Measurements from ENCODE around the gene SLC6A3. TPM values are rescaled to one million over a fixed set of nuclear protein-coding genes. Genes with fewer than 3 reads are reported as not detected.

Gene SLC6A3
- total RNA-seq, 4 donors from 2014 or later, result 0.07 to 0.15 TPM; not detected in 2

DNA sequence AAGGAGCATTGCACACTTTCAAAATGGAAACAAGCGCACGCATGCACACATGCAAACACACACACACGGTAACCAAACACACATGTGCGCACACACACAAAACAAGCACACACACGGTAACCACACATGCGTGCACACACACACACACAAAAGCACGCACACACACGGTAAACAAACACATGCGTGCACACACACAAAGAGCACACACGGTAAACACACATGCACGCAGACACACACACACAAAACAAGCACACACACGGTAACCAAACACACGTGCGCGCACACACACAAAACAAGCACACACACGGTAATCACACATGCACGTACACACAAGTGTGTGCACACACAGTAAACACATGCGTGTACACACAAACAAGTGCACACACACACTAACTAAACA is 19.3 kb upstream of the SLC6A3 start:
- Histone ChIP-seq H3K27ac (no peak overlapping the region), H3K27me3 (no peaks in the 10 kb centered on the region), H3K9me3 (no peaks in the 10 kb centered on the region), H3K4me1 (no peaks in the 10 kb centered on the region), H3K4me3 (no peak overlapping the region), H3K36me3 (no peaks in the 10 kb centered on the region)
- TF ChIP-seq, protein P1, sequence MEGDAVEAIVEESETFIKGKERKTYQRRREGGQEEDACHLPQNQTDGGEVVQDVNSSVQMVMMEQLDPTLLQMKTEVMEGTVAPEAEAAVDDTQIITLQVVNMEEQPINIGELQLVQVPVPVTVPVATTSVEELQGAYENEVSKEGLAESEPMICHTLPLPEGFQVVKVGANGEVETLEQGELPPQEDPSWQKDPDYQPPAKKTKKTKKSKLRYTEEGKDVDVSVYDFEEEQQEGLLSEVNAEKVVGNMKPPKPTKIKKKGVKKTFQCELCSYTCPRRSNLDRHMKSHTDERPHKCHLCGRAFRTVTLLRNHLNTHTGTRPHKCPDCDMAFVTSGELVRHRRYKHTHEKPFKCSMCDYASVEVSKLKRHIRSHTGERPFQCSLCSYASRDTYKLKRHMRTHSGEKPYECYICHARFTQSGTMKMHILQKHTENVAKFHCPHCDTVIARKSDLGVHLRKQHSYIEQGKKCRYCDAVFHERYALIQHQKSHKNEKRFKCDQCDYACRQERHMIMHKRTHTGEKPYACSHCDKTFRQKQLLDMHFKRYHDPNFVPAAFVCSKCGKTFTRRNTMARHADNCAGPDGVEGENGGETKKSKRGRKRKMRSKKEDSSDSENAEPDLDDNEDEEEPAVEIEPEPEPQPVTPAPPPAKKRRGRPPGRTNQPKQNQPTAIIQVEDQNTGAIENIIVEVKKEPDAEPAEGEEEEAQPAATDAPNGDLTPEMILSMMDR (IDR thresholded peaks at IDR 0.05), result no peak
- TF ChIP-seq POLR2A (IDR thresholded peaks at IDR 0.05), result no peak
- DNase-seq, result no peak
- intact Hi-C loops (cut with DNase I; ENCODE audit: low total_unique reads), result no loop called here

- intact Hi-C loops (cut with DNase I; ENCODE audit: low total_unique reads), result no loop called here
- no peak for DNase-seq
- Histone ChIP-seq H3K36me3 (no peaks in the 10 kb centered on the region), H3K27me3 (no peaks in the 10 kb centered on the region), H3K9me3 (no peaks in the 10 kb centered on the region), H3K27ac (no peak overlapping the region), H3K4me3 (no peak overlapping the region), H3K4me1 (no peaks in the 10 kb centered on the region)
- TF ChIP-seq POLR2A (IDR thresholded peaks at IDR 0.05), result no peak
Observed at GRCh38 chr5:1464096-1464446, 18.8 kb upstream of the SLC6A3 start.

DNA sequence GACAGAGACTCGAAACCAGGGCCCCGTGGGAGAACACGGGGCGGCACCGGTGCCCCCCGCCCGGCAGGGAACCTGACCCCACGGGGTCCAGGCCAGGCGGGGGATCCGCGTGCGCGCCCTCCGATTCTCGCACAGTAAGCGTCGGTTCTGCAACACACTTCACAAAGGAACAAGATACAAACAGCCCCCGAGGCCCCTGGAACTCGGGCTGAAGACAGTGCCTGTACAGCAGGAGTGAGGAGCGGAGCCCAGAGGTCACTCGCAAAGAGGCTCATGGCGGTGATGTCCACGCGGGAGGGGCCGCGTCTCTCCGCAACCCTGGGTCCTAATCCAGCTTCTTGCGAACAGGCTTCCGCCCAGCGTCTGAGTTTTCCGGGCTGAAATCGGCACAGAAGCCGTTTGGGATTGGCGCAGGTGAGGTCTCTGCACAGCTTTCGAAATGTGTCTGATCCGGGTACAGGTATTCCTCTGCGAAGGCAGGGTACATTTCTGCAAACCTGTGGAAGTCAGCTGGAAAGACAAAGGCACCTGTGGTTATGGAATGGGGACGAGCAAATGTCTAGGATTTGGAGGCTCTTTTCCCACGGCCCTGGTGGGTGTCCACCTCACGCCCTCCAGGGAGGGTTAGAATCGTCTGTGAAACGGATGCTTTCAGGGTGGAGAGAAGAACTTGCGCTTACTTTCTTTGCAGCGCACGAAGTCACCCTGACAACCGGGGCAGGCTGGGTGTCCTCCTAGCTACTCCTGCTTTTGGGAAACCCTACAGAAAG is 18.3 kb upstream of the SLC6A3 start:
- intact Hi-C loops (cut with DNase I; ENCODE audit: low total_unique reads), result no loop called here
- H3K36me3 ChIP-seq, result no peaks in the 10 kb centered on the region
- no peaks in the 10 kb centered on the region for H3K4me1 ChIP-seq
- TF ChIP-seq, protein P1 (IDR thresholded peaks at IDR 0.05), result no peak
- no peak for TF ChIP-seq POLR2A (IDR thresholded peaks at IDR 0.05)
- DNase-seq, result no peak
- H3K27ac ChIP-seq, result no peak overlapping the region
- no peaks in the 10 kb centered on the region for H3K27me3 ChIP-seq
- H3K9me3 ChIP-seq, result no peaks in the 10 kb centered on the region
- no peak overlapping the region for H3K4me3 ChIP-seq

GRCh38 chr5:1462358-1462757 is 17.1 kb upstream of the SLC6A3 start:
- Histone ChIP-seq H3K4me1 (no peaks in the 10 kb centered on the region), H3K27me3 (no peaks in the 10 kb centered on the region), H3K4me3 (no peak overlapping the region), H3K27ac (no peak overlapping the region), H3K36me3 (no peaks in the 10 kb centered on the region), H3K9me3 (no peaks in the 10 kb centered on the region)
- intact Hi-C loops (cut with DNase I; ENCODE audit: low total_unique reads), result no loop called here
- TF ChIP-seq POLR2A (IDR thresholded peaks at IDR 0.05), result no peak
- TF ChIP-seq, protein P1 (IDR thresholded peaks at IDR 0.05), result no peak
- no peak for DNase-seq

DNA sequence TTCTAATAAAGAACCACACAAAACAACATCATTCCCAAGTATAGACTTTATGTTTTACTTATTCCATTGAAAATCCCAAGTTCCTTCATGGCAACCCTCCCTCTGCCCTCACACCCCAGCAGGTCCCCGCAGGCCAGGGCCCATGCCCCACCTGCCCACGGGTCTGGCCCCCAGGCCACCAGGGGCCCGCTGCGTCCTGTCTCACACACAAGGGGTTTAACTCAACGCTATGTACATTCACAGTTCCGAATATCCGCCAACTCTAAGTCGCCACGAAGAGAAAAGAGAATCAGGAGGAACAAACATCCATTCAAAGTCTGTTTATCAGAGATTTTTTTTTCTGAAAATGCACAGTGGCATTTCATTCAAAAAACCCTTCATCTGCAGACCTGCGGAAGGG is 16.2 kb upstream of the SLC6A3 start:
- H3K4me1 ChIP-seq, result no peaks in the 10 kb centered on the region
- H3K9me3 ChIP-seq, result no peaks in the 10 kb centered on the region
- intact Hi-C loops (cut with DNase I; ENCODE audit: low total_unique reads), result no loop called here
- no peaks in the 10 kb centered on the region for H3K27me3 ChIP-seq
- H3K27ac ChIP-seq, result no peak overlapping the region
- no peak overlapping the region for H3K4me3 ChIP-seq
- no peak for DNase-seq
- TF ChIP-seq, protein P1 (IDR thresholded peaks at IDR 0.05), result no peak
- no peak for TF ChIP-seq POLR2A (IDR thresholded peaks at IDR 0.05)
- no peaks in the 10 kb centered on the region for H3K36me3 ChIP-seq

All from uterus (tissue), 4 donors.